ENCODE results near the gene SLCO1A2.

GRCh38 chr12:21337959-21338744, 3.4 kb upstream of the SLCO1A2 start:
- no peak for TF ChIP-seq CTCF (IDR thresholded peaks at IDR 0.05)
- no peak for TF ChIP-seq POLR2A (IDR thresholded peaks at IDR 0.05)
